CD4-positive, alpha-beta T cell treated with Interferon alpha-2 for 1 hour (primary cell): Measurements from ENCODE around the gene GPA33.

Experiments
- DNase-seq, 2 donors: peaks; one replicate each; pipeline ENCODE4 v3.0.0-alpha.2; 2020 to 2022

The GPA33 gene, protein sequence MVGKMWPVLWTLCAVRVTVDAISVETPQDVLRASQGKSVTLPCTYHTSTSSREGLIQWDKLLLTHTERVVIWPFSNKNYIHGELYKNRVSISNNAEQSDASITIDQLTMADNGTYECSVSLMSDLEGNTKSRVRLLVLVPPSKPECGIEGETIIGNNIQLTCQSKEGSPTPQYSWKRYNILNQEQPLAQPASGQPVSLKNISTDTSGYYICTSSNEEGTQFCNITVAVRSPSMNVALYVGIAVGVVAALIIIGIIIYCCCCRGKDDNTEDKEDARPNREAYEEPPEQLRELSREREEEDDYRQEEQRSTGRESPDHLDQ

DNA sequence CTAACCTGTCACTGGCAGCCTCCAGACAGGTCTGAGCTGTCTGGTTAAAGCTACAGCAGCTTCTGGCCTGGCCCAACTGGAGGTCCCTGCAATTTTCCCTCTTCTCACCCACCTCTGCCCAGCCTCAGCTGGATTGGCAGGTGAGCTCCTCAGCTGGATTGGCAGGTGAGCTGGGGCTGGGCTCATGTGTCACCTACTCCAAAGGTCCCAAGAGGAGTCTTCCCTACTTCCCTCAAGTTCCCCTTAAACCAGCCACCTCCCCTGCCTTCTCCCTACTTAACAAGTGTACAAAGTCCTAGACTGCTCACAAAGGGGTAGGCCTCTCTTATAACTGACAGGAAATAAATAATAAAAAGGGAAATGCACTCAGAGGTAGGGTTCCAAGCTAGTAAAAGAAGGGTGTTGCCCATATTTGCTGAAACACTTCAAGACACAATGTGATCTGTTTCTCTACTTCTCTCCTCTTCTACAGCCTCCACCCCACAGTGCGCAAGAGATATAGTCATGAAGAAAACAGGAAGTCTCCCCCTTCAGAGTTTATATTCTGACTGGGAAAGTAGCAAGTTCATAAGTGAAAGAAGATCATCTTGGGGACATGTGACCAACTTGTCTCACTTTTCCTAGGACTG lies at the start of gene GPA33:
Gene GPA33, minus strand, starts transcription at position 64 of the 629 bp plus-strand sequence. CDS start 90 bp downstream, outside the sequence.
- DNase-seq, result peak; percentile 48 to 56

DNA sequence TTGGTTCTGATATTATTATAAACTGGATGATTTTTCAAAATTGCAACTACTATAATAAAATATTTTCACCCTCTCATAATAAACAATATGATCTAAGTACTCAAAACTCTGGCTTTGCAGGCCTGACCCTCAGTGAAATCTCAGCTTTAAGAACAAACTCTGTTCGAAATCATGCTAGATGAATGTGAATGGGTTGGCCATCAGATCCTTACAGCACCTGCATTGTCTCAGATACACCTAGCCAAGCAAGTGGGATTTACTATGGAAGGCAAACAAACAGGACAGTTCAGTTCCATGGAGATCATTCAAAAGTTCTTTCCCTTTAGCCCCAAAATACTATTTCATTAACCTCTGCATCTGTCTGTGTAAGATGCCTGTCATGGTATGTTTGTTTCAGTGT lies 48.5 kb upstream of the GPA33 start:
- DNase-seq, result no peak

DNA sequence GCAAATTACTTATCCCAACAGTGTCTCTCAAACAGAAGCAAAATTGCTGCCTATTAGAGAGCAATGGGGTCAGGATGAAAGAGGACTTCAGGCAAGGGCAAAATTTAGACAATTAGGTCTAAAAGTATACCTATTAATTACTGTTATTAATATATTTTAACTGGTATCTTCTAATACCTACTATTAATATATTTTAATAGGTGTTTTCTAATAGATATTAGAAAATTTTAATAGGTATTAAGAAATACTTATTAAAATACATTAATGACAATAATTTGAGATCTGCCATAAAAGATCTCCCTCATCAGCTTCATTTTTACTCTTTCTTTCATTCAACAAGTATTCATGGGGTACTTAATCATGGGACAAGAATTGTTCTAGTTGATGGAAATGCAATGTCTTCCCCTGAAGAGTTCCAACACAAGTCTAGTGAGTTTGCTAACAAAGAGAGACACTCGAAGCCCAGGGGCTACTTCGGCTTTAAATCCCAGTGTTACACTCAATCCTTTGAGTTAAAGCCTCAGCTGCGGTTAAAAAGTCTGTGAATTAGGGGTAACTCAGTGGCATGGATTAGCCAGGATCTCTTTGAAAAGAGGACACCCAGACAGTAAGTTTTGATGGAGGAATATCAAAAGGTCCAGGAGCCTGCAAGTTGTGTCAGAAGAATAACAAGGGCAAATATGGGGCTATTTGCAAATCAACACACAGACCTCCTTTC lies 47.8 kb upstream of the GPA33 start:
- no peak for DNase-seq

DNA sequence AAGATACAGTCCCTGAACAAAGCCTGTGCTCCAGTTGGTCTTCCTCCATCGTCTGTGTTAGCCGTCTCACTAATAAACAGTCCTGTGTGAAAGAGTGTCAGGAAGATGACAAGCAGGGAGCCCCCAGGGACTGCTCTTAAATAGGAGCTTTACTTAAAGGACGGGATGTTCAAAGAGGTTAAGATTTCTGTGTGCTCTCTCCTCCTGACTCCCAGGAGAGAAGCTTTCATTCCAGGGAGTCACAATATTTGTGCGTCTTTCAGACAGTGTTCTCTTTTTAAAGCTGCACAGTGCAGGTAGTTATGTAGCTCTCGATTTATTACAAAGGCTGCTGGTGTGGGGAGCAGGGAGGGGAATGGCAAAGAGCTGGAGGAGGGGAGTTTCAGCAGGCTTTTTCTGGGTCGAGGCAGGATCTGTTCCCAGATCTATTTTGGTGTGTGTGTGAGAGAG lies 47.2 kb upstream of the GPA33 start:
- no peak for DNase-seq

DNA sequence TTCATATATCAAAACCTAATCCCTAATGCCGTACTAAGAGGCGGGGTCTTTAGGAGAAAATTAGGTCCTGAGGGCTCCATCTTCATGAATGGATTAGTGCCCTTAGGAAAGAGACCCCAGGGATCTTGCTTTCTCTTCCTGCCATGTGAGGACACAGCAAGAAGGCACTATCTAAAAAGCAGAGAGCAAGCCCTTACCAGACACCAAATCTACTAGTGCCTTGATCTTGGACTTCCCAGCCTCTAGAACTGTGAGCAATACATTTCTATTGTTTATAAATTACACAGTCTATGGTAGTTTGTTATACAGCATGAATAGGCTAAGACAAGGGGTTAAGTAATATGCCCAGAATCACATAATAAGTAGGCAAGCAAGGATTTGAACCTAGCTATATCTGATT lies 46.6 kb upstream of the GPA33 start:
- no peak for DNase-seq

DNA sequence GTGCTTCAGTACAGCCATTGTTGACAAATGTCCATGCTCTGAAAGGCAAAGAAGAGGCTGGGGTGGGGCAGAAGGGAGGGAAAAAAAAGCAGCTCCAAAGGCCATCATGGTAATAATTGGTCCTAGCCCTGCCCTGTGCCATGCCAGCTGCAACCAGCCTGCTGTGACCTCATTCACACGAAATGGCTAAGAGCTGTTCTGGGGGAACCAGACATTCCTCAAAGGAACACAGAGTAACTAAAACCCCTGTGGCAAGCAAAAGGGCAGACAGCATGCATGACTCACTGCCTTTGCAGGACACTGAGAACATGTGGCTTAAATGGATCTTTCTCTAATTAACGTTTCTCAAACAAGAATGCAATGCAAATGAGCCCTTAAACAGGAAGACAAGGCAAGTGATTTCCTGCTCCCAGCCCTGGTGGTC lies 46.0 kb upstream of the GPA33 start:
- DNase-seq, result no peak

DNA sequence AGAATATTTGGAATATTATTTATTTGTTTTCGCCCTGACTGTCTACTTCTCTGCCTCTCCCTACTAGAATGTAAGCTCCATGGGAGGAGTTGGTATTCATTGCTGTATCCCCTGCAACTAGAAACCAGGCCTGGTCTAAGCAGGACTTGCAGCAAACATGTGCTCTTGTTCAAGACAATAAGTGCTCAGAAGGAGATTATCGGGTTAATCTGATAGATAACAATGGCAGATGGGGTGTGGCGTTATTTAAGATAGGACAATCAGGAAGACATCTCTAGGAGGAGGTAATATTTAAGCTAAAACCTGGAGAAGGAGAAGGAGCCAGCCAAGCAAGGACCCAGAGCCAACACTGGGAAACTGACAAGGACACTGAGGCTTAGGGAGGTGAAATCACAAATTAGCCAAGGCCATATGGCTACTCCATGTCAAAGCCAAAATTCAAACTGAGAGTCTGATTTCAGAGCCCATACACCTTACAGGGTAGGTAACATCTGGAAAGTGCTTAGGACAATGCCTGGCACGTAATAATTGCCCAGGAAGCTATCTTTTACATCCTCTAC lies 45.2 kb upstream of the GPA33 start:
- no peak for DNase-seq

DNA sequence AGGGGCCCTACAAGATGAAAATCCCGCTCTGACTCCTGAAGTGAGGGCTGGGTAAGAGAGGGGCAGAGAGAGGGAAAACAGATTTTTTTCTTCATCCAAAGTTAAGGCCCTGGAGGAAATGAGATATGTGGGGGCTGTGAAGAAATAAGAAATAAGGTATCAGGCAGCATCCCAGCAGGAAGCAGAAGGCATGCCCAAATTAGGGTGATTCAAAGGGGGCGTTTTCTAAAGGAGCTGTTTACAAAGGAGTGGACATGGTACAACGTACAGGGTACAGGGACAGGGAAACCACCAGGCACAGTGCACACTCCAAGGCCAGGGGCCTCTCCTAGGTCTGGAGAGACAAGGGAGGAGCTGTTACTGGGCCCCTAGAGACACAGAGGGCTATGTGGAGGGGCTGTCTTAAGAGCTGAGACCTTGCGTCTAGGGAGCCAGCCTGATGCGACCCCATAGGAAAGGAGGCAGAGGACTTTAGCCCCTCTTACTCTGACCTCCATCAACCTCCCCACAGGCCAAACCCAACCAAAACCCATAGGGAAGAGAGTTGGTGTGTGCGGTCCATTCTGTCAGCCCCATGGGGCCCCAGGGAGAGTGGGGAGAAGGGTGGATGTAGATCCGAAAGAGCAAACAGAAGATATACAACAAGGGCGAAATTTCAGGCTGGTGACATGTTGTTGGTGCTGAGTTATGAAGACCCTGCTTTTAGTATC lies 42.3 kb upstream of the GPA33 start:
- no peak for DNase-seq

DNA sequence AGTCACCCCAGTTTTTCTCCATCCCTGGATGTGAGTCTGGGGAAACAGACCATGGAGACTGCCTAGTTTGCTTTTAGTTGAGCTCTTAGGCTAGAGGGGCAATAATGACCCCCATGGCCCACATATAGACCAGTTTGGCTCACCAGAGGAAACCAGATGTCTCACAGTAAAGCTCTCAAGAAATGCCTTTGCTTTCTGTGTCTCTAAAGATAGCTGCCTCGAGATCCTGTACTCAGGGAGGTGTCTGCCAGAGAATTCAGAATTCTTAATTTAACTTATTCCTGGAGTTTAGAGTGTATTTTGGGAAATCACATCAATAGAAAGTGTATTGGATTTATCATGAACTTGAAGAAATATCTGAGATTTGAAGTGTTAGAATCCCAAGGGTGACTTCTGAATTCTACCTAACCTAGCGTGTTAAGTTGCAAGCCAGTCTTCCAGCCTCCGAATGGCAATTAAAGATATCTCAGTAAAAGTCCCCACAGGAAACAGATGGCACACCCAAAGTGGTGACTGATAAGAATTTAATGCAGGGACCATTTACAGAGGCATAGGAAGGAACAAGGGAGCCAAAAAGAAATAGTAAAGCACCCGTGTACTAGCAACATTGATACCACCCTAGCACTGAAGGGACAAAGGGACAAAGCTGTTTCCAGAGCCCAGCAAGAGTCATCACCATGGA lies 40.8 kb upstream of the GPA33 start:
- DNase-seq, result no peak

DNA sequence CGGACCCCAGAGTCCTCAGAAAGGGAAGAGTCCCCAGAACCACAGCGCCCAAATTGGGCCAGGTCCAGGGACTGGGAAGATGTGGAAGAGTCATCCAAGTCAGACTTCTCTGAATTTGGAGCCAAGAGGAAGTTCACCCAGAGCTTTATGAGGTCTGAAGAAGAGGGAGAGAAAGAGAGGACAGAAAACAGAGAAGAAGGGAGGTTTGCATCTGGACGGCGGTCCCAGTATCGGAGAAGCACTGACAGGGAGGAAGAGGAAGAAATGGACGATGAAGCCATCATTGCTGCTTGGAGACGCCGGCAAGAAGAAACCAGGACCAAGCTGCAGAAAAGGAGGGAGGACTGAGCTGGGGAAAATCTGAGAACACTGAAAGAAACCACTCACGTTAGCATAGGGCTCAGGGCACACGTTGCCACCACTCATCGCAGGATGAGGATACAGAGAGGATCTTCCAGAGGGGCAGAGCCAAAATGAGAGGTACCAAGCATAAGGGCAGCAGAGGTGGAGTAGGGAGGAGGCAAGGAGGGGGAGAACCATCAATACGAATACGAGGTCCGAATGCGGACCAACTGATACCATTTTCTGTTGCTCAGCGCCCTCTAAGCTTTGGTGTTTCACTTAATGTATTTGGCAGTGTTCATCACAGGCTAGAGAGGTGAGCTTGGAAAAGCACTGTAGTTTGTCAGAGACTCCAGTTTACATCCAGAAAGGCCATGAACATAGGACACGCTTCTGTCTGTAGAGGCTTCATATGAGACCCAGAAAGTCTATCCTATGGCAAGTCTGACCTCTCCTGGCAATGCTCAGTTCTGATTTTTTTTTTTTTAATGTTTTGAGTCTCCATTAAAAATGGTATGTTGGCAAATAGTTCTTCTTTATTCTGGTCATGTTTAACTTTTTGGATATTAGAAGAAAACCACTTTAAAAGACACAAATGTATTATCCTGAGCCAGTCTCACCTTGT lies 38.4 kb upstream of the GPA33 start:
- DNase-seq, result peak in 1 of 2 donors; percentile 11

DNA sequence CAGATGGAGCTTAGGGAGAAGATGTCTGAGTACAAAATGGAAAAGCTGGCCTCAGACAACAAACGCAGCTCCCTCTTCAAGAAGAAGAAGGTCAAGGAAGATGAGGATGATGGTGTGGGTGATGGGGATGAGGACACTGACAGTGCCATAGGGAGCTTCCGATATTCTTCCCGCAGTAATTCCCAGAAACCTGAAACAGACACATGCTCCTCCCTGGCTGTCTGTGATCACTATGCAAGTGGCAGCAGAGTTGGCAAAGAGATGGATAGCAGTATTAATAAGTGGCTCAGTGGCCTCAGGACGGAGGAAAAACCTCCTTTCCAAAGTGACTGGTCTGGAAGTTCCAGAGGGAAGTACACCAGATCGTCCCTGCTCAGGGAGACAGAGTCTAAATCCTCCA lies 37.5 kb upstream of the GPA33 start:
- no peak for DNase-seq

DNA sequence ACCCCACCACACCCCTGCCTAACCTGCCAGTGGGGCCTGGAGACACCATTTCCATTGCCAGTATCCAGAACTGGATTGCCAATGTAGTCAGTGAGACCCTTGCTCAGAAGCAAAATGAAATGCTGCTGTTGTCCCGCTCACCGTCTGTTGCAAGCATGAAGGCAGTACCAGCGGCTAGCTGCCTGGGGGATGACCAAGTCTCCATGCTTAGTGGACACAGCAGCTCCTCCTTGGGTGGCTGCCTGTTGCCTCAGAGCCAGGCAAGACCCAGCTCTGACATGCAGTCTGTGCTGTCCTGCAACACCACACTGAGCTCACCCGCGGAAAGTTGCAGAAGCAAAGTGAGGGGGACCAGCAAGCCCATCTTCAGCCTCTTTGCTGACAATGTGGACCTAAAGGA lies 37.1 kb upstream of the GPA33 start:
- DNase-seq, result no peak

DNA sequence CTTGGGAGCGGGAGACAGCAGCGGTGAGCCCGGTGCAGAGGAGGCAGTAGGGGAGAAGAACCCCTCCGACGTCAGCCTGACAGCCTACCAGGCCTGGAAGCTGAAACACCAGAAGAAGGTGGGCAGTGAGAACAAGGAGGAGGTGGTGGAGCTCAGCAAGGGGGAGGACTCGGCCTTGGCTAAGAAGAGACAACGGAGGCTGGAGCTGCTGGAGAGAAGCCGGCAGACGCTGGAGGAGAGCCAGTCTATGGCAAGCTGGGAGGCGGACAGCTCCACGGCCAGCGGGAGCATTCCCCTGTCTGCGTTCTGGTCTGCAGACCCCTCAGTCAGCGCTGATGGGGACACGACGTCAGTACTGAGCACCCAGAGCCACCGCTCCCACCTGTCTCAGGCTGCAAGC lies 36.6 kb upstream of the GPA33 start:
- DNase-seq, result no peak

DNA sequence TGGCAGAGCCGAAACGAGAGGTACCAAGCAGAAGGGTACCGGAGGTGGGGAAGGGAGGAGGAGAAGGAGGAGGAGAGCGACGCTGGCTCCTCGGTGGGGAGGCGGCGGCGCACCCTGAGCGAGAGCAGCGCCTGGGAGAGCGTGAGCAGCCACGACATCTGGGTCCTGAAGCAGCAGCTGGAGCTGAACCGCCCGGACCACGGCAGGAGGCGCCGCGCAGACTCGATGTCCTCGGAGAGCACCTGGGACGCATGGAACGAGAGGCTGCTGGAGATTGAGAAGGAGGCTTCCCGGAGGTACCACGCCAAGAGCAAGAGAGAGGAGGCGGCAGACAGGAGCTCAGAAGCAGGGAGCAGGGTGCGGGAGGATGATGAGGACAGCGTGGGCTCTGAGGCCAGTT lies 36.1 kb upstream of the GPA33 start:
- no peak for DNase-seq

DNA sequence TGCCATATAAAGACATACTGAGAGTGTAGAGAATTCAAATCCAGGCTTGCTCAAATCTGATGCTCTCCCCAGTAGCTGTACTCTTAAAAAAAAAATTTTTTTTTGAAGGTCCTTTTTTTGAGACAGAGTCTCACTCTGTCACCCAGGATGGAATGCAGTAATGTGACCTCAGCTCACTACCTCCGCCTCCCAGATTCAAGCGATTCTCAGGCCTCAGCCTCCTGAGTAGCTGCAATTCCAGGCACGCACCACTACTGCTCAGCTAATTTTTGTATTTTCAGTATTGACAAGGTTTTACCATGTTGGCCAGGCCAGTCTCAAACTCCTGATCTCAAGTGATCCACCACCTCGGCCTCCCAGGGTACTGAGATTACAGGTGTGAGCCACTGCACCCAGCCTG lies 32.4 kb upstream of the GPA33 start:
- DNase-seq, result no peak

DNA sequence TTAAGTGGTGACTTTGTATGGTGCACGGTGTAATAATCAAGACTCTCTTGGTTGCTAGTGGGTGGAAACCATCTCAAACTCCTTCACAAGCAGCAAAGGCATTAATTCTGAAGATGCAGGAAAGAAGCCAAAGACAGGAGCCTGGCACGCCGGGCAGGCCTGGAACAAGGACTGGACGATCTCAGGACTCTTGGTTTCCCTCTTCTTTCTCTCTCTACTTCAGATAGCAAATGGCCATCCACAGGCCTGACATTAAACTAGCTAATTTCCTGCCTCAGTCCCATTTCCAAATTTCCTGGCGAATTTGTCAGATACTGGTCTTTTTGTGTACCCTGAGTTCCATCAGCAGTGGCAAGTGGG lies 31.9 kb upstream of the GPA33 start:
- DNase-seq, result no peak

DNA sequence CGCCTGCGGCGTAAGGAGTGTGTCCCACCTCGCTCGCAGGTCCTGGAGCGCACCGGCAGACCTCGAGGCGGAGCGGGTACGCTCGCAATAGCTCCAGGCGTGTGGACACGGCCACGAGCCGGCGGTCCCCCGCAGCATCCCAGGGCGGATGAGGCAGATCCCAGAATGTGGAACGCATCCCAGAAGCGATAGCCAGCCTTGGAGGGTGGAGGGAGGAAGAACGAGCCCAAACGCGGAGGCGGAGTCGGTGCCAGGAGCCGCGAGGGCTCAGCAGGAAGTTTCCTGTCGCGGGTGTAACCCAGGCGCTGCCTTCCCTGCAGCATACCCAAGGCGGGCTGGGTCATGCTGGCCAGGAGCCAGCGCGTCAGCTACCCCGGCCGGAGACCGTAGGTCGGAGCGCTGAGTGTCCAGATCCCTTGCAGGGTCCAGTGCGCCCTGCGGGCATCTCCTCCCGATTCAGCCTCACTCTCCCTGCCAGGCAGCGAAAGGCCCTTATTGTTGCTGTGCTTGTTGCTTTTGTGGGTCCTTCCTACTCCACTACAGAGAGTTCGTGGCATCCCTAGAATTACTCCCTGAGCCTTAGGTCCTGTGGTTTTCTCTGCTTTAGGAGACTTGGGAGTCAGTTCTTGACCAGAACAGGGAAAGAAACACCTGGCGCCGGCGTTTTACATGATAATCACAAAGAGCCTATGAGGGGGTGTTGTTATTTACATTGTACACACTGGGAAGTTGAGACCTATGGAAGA lies 31.4 kb upstream of the GPA33 start:
- peak; percentile 24 to 25 for DNase-seq

DNA sequence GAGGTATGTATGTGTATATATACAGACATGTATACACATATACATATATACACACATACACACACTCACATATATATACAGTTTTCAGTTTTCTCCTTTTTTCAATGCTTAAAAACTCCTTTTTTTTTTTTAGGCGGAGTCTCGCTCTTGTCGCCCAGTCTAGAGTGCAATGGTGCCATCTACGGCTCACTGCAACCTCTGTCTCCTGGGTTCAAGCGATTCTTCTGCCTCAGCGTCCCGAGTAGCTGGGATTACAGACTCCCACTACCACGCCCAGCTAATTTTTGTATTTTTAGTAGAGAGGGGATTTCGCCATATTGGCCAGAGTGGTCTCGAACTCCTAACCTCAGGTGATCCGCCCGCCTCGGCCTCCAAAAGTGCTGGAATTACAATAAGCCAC lies 30.7 kb upstream of the GPA33 start:
- peak in 1 of 2 donors; percentile 22 for DNase-seq

DNA sequence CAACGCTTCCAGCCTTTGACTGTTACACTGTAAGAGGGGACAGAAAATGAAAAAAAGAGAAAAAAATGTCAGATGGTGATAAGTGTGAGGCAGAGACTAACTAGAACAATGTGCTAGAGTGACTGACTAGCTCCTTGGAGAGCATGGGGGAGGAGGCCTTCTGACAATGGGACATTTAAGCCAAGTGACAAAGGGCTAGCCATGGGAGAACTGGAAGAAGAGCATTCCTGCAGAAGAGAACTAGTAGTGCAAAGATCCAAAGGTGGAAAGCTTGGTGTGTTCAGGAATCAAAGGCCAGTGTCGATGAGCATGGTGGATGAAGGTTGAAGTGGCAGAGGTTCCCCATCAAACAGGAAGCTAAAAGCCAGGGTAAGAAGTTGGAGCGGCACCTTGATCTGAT lies 29.5 kb upstream of the GPA33 start:
- DNase-seq, result no peak

DNA sequence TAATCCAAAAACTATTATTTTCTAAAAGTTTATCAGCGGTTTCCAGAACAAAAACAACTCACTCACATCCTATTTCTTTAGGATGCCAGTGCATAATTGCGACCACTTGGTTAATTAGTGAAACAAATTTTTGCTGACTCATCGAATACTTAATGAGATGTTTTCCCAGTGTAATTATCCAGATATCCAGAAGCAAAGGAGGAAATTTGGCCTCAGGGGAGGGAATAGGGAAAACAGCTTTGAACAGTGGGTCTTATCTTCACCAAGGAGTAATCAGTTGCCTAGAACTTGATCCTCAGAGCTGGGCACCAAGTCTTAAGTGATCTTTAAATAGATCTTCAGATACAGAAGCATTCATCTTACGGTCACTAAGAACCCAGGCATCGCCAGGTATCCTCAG lies 28.0 kb upstream of the GPA33 start:
- DNase-seq, result no peak

DNA sequence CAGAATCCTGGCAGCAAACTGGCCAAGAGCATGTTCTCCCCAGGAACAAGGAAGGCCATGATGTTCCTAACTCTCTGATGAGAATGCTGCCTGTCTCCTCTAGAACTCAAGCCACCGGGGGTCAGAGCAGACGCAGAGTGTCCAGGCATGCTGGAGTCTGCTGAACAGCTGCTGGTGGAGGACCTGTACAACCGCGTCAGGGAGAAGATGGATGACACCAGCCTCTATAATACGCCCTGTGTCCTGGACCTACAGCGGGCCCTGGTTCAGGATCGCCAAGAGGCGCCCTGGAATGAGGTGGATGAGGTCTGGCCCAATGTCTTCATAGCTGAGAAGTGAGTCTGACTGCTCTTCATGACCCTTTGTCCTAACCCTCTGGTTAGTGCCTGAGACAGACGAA lies 27.0 kb upstream of the GPA33 start:
- no peak for DNase-seq
